ENCODE results near the gene SLC52A3.

- TF ChIP-seq CTCF (IDR thresholded peaks at IDR 0.05; ENCODE audit: low read depth, low read length, missing input control) (no peak), RAD21 (IDR thresholded peaks at IDR 0.05) (no peak), ZBTB33 (IDR thresholded peaks at IDR 0.05) (no peak), REST (IDR thresholded peaks at IDR 0.05) (no peak), ATF3 (IDR thresholded peaks at IDR 0.05) (no peak), TAF1 (conservative IDR thresholded peaks at IDR 0.05) (no peak), RXRA (IDR thresholded peaks at IDR 0.05) (no peak), GABPA (IDR thresholded peaks at IDR 0.05 in 1 of 2, conservative IDR thresholded peaks at IDR 0.05 in 1 of 2) (no peak), JUND (IDR thresholded peaks at IDR 0.05) (no peak), YY1 (IDR thresholded peaks at IDR 0.05) (no peak)
These were observed 44.5 kb downstream of the SLC52A3 start for GRCh38 chr20:723756-724155.
